NCI-H1436 treated with DMSO at 0.1 percent for 48 hours (cell line): ENCODE measurements around the gene NOX3.
"Not testable (repeated sequence)": the region's sequence is repeated elsewhere in the genome, so short reads cannot be mapped to it uniquely, and the experiment has no call there.

Source experiments
- DNase-seq: peaks from one replicate; lab custom pipeline; 2025; lab: John Stamatoyannopoulos, UW

Gene NOX3

GRCh38 chr6:155371230-155371629, 84.4 kb downstream of the NOX3 start:
- no peak for DNase-seq

DNA sequence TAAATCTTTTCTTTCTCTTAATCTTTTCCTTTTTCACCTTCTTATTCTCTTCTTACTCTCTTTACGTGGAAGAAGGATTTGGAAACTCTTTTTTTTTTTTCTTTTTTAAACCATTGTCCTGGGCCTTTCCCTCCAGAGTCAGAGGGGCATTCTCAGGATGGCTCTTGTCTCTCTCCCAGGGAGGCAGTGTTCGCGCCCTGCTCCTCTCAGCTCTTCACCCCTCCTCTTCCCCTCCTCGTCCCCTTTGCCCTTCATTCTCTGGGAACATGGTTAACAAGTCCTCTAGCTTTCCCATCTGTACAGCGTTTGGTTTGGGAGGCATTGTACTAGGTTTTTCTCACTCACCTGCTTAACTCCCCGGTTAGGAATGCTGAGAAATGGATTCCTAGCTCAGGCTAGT, 89.3 kb downstream of the NOX3 start:
- DNase-seq = no peak

DNA sequence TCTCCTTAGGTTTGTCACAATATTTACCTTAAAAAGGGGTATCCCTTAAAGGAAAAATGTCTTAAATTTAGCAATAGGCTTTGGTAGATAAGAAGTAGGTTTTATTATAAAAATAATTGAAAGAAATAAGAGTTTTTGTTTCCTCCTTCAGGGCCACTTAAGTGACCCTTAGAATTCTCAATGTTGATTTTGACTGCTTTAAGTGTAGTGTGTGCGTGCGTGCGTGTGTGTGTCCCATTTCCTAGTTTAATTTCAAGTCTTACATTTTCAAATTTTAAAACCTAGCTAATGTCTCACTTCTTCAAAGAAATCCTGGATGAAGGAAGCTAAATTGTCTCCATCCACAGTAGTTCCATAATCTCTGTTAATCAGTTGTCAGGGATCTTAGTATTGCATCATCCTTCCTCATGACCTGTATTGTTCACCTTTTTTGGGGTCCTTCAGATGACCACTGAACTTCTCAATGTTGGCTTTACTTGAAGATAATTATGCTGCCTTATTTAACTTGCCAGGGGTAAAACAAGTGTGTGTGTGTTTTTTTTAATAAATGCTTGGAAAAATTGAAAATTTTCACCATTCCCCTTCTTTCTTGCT, 90.7 kb downstream of the NOX3 start:
- DNase-seq = no peak

GRCh38 chr6:155364021-155364420, 91.6 kb downstream of the NOX3 start:
- not testable (repeated sequence) for DNase-seq

DNA sequence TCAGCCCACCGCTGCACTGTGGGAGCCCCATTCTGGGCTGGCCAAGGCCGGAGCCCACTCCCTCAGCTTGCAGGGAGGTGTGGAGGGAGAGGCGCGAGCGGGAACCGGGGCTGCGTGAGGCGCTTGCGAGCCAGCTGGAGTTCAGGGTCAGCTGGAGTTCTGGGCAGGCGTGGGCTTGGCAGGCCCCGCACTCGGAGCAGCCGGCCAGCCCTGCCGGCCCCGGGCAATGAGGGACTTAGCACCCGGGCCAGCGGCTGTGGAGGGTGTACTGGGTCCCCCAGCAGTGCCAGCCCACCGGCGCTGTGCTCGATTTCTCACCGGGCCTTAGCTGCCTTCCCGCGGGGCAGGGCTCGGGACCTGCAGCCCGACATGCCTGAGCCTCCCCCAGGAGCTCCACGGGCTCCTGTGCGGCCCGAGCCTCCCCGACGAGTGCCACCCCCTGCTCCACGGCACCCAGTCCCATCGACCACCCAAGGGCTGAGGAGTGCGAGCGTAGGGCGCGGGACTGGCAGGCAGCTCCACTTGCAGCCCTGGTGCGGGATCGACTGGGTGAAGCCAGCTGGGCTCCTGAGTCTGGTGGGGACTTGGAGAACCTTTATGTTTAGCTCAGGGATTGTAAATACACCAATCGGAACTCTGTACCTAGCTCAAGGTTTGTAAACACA, 92.5 kb downstream of the NOX3 start:
- DNase-seq = not testable (repeated sequence)

- no peak for DNase-seq
Observed at GRCh38 chr6:155354167-155354566, 101.5 kb downstream of the NOX3 start.

- DNase-seq = no peak
Observed at GRCh38 chr6:155352811-155353210, 102.8 kb downstream of the NOX3 start.

DNA sequence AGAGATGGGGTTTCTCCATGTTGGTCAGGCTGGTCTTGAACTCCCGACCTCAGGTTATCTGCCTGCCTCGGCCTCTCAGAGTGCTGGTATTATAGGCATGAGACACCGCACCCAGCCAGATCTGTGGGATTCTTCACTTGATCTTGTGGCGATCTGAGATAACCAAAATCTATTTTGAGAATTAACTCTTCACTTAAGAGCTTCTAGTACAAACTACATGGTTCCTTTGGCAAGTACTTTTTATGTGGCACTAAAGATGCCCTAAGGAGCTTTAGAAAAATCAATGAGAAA, 103.6 kb downstream of the NOX3 start:
- no peak for DNase-seq

DNA sequence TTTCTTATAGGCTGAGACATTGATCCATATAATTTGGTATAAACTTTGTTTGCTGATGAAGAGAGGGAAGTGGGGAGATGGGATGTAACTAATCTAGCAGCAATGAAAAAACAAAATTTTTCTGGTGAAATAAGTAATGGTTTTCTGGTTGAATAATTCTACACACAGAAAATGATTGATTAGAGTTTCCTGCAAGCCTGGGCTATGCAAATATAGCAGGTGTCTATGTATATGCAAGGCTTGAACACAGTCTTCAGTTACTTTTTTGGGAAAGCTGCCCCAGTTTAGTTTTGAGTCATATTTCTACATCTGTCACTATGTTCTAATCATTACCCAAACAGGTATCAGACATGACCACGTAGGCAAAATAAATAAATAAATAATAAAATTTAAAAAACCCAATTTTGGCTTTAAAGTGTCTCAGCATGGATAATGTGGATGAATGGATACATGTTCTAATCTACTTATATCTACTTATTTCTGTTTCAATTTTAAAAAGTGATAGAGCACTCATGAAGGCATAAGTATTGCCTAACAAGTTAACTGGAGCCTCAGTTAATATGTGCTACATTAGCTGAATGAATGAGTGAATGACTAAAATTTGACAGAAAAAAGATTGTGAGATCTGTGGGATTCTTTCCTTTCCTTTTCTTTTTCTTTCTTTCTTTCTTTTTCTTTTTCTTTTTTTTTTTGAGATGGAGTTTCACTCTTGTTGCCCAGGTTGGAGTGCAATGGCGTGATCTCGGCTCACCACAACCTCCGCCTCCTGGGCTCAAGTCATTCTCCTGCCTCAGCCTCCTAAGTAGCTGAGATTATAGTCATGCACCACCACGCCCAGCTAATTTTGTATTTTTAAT, 104.1 kb downstream of the NOX3 start:
- no peak for DNase-seq

- DNase-seq = no peak
Observed at GRCh38 chr6:155349956-155350355, 105.7 kb downstream of the NOX3 start.

GRCh38 chr6:155349129-155349528, 106.5 kb downstream of the NOX3 start:
- no peak for DNase-seq

GRCh38 chr6:155347800-155348199, 107.8 kb downstream of the NOX3 start:
- DNase-seq = no peak

- DNase-seq = no peak
Observed at GRCh38 chr6:155346957-155347356, 108.7 kb downstream of the NOX3 start.
